ENCODE measurements around the gene SARS2.
A peak's percentile ranks its signal among the peaks of the same experiment; 100 is the strongest.

SARS2 gene

DNA sequence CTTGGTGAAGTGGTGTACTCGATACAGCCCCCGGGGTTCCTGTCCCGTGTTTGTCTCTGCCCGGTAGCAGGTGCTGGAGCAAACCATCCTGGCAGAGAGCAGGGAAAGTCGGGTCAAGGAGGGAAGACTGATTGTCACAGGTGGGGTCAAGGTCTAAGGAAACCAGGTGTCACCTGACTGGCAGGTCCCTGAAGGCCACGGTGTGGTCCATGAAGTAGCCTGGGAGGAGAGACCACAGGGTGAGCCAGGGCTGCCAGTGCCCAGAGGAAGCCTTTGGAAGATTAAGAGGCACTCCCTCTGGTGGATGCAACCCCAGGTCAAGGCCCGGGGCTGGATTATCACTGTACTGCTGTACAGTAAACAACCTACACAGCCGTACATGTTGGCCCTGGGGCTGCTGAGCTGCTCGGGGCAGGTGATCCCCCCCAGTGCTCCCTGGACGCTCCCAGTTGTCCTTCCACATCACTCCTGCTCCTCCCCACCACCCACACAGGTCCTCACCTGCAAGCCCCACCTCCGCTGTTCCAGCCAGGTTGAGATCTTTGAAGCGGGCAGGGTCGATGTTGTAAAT, 12.6 kb downstream of the SARS2 start:
- no peak for DNase-seq (ENCODE audit: low read depth)

GRCh38 chr19:38917516-38917915, 13.0 kb downstream of the SARS2 start:
- DNase-seq (ENCODE audit: low read depth), result no peak

DNA sequence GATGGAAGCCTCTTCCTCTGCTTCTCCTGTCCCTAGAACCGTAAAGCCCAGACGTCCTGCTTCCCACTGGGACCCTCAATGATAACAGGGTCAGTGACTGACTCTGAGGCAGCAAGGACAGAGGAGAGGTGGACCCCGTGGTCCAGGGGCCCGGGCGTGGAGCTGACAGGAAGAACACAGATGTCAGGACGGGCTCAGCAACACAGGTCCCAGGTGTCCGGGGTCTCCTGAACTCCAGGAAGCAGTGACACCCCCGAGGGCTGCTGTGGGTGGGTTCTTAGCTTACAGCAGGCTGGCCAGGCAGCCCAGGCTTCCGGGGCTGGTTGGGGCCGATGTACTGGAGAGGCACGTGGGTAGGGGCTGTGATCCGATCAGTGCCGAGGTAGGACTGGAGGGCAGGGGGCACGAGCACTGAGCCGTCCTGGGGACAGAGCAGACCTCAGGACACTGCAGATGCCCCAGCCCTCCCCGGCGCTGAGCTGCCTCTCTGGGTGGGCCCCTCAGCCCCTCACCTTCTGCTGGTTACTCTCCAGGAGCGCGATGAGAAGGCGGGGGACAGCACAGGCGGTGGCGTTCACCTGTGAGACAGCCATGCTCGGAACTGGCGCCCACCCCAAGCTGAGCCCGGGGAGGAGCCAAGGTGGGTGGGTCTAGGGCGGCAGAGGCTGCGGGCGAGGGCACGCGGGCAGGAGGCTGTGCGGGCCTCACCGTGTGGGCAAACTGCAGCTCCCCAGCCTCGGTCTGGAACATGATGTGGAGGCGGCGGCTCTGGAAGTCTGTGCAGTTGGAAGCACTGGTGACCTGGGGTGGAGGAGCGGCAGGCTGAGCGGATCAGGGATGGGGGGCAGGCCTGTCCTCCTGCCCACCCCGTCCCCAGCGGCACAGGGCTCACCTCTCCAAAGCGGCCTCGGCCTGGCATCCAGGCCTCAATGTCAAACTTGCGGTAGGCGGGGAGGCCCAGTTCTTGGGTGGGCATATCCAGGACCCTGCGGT, 14.9 kb downstream of the SARS2 start:
- DNase-seq (ENCODE audit: low read depth), result no peak

- DNase-seq (ENCODE audit: low read depth), result no peak
Observed at GRCh38 chr19:38913958-38914357, 16.6 kb downstream of the SARS2 start.

DNA sequence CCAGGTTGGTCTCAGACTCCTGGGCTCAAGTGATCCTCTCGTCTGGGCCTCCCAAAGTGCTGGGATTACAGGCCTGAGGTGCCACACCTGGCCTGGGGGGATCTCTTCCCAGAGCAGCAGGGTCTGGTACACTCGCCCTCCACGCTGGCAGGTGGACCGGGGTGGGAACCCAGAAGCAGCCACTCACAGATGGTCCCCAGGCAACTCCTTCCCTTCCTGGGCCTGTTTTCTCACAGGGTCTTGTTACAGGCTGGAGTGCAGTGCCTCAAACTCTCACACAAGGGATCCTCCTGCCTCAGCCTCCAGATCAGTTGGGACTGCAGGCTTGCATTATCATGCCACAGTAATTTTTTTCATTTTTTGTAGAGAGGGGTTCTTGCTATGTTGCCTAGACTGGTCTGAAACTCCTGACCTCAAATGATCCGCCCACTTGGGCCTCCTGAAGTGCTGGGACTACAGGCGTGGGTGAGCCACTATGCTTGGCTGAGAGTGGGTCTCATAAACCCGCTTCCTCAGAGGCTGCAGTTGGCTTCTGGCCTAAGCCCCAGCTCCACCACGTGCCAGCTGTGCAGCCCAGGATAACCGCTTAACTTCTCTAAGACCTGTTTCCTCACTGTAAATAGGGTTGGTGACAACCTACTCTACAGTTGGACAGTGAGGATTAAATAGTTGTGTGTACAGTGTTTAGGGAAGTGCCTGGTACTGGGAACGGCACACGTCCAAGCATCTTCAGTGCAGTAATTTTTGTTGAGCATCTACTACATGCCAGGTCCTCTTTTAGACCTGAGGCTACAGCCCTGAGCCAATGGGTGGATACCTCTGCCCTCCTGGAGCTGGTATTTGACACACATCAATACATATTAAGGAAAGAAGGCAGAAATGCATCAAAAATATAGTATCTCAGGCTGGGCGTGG, 17.7 kb downstream of the SARS2 start:
- no peak for DNase-seq (ENCODE audit: low read depth)

DNA sequence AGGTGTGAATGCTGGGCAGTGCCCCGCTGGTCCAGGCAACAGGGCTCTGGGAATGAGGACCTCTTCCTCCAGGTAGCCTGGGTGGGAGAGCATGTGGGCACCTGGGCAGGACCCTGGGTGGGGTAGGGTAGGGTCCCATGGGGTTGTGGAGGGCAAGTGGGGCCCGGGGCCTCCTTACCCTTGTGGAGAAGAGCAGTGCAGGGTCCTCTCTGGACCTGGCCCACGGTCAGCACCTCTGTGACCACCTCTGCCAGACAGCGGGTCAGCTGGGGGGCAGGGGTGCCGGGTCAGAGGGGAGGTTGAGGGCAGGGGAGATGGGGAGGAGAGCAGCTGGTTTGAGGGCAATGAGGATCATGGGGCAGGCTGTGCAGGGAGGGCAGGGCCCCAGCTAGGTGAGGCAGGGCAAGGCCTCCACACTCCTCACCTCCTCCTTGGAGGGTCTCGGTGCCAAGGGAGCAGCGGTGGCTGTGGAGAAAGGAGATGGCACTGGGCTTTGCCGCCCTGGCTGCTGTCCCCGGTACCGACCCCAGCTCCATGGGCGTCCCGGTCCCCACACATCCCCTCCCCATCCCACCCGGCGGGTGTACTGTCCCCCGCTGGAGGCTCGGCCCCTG, 19.1 kb downstream of the SARS2 start:
- DNase-seq (ENCODE audit: low read depth), result no peak

GRCh38 chr19:38910488-38910887, 20.1 kb downstream of the SARS2 start:
- no peak for DNase-seq (ENCODE audit: low read depth)

GRCh38 chr19:38908911-38909310, 21.7 kb downstream of the SARS2 start:
- no peak for DNase-seq (ENCODE audit: low read depth)

DNA sequence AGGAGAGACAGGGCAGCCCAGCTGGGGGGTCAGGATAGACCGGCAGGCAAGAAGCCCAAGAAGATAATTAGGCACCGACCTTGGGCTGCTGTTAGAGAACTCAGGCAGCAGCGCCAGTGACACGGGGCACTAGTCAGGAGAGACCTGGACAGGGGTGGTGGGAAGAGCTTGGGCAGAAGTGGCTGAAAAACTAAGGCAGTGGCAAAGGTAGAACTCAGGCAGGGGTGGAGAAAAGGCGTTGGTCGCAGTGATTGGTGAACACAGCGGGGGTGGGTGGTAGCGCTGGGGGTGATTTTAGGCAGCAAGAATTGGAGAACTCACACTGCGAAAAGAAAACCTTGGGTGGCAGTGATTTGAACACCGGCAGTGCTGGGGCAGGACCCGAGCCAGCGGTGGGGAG, 22.9 kb downstream of the SARS2 start:
- DNase-seq (ENCODE audit: low read depth), result no peak

GRCh38 chr19:38907227-38907626, 23.3 kb downstream of the SARS2 start:
- no peak for DNase-seq (ENCODE audit: low read depth)

DNA sequence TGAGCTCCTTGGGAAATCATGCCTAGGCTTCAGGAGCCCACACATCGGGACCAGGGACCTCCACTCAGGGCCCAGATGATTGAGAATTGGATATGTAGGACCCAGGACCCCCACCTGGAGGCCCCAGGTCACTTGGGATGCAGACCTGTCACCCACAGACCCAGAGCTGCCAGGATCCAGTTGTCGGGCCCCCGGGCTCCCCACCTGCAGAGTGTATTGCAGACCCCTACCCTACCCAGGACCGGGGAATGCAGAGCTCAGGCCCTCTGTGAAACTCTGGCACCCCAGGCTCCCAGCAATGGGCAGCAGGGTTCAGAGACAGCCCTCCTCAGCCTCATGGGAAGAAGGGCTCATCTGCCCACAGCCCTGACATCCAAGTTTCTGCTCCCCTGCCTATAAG, 24.9 kb downstream of the SARS2 start:
- no peak for DNase-seq (ENCODE audit: low read depth)

DNA sequence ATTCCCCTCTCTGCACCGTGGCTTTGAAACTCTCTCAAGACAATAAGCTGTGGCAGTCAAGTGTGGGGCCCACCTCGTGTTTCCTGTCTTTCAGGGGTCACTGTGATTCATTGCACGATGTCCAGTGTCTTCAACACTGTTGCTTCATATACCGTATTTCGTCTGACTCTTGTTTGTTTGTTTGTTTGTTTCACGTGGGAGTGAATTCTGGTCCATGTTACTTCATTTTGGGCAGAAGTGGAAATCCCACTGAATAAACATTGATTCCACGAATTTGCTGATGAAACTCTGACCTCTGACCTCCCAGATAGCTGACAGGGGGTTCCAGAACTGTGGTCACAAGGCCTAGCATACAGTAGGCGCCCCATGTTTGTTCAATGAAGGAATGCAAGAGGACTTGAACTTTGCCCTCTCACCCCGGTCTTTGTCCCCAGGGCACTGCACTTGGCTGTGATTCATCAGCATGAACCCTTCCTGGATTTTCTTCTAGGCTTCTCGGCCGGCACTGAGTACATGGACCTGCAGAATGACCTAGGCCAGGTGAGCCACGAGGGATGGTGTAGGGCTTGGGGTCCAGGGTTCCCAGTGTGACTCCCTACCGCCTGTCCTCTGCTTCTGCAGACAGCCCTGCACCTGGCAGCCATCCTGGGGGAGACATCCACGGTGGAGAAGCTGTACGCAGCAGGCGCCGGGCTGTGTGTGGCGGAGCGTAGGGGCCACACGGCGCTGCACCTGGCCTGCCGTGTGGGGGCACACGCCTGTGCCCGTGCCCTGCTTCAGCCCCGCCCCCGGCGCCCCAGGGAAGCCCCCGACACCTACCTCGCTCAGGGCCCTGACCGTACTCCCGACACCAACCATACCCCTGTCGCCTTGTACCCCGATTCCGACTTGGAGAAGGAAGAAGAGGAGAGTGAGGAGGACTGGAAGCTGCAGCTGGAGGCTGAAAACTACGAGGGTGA, 25.7 kb downstream of the SARS2 start:
- DNase-seq (ENCODE audit: low read depth), result no peak

- DNase-seq (ENCODE audit: low read depth), result no peak
Observed at GRCh38 chr19:38901683-38902082, 28.9 kb downstream of the SARS2 start.

- DNase-seq (ENCODE audit: low read depth), result no peak
Observed at GRCh38 chr19:38900743-38901190, 29.8 kb downstream of the SARS2 start.

- no peak for DNase-seq (ENCODE audit: low read depth)
Observed at GRCh38 chr19:38900202-38900629, 30.3 kb downstream of the SARS2 start.

- peak; percentile 83 for DNase-seq (ENCODE audit: low read depth)
Observed at GRCh38 chr19:38899447-38900201, 30.9 kb downstream of the SARS2 start, which contains the start of the genes NFKBIB and SIRT2. NFKBIB (plus strand) TSS chr19:38899969; CDS start chr19:38900033, 64 bp downstream. SIRT2 (minus strand) TSS chr19:38899618; CDS start chr19:38899521, 97 bp downstream.

DNA sequence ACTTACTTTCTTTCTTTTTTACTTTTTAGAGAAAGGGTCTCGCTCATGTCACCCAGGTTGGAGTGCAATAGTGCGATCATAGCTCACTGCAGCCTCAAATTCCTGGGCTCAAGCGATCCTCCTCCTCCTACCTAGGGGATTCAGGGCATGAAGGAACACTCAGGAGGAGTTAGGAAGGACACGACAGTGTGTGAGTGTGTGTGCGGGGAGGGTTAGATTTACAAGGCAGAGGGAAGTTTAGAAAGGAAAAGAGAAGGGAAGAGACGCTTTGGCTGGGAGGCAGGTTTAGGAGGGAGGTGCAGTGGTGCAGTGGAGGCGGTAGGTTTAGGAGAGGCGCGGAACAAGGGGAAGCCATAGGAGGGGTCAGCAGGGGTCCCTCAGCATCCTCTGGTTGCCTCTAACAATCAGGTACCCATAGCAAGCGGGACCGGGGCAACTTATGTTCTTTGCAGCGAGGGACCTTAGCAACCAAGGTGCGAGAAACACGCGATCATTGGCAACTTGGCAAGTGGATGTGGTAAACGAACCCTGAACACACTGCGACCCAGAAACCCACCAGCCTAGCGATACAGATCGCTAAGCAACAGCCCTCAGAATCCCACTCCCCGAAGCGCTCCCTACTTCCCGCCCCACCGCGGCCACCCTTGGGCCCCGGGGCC, 31.6 kb downstream of the SARS2 start:
- DNase-seq (ENCODE audit: low read depth), result no peak

DNA sequence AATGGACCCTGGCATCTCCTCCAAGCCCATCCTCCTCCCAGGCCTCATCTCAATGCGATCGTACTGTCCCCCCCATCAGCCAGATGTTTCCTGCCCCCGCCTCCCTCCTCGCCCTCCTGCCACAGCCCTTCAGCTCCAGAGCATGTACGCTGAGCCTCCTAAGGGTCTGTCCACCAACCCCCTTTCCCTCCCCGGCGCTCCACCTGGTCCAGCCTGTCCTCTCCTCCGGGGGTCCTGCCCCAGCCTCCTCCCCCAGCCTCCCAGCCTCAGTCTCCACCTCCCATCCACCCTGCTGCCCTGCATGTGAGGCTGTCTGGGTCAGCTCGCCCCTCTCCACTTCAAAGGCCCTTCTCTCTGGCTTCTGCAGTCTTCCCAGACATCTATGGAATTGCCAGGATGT, 35.6 kb downstream of the SARS2 start:
- DNase-seq (ENCODE audit: low read depth), result no peak

DNA sequence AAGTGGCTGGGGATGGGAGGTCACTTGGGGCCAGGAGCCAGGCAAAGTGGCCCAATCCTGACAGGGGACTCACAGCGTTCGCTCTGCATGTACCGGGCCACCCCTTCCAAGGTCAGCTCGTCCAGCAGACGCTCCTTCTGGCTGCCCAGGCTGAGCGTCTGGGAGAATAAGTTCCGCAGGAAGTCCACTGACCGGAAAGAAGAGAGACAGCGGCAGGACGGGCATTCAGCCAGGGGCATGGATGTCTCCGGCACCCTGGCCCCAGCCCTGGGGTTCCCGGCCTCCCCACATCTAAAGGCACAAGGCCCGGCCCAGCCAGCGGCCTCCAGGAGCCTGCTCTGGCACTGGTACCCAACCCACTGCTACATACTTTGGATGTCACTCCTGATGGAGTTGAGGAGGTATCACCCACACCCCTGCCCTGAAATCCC, 37.2 kb downstream of the SARS2 start:
- no peak for DNase-seq (ENCODE audit: low read depth)
